Osteocyte (in vitro differentiated cells): Measurements from ENCODE around the gene RUFY1. TPM values are rescaled to one million over a fixed set of nuclear protein-coding genes. Genes with fewer than 3 reads are reported as not detected.
A peak's percentile ranks its signal among the peaks of the same experiment; 100 is the strongest.
"Not testable (repeated sequence)": the region's sequence is repeated elsewhere in the genome, so short reads cannot be mapped to it uniquely, and the experiment has no call there.

Experiments
- DNase-seq: peaks from one replicate; pipeline ENCODE4 v3.0.0; 2021; ENCODE audit warnings: mixed read lengths; ENCODE audit not compliant: unreplicated experiment; ENCODE audit errors: extremely low spot score
- H3K27ac Mint-ChIP-seq: one replicate; pipeline ENCODE4 v1.8.0; 2021; ENCODE audit warnings: mild to moderate bottlenecking, mixed read lengths; ENCODE audit not compliant: unreplicated experiment
- H3K27me3 Mint-ChIP-seq: one replicate; pipeline ENCODE4 v1.8.0; 2021; ENCODE audit warnings: mixed read lengths; ENCODE audit not compliant: unreplicated experiment
- H3K36me3 Mint-ChIP-seq: one replicate; pipeline ENCODE4 v1.8.0; 2021; ENCODE audit warnings: mixed read lengths; ENCODE audit not compliant: unreplicated experiment
- H3K4me1 Mint-ChIP-seq: one replicate; pipeline ENCODE4 v1.8.0; 2021; ENCODE audit warnings: mixed read lengths; ENCODE audit not compliant: unreplicated experiment
- H3K4me3 Mint-ChIP-seq: one replicate; pipeline ENCODE4 v1.8.0; 2021; ENCODE audit warnings: mild to moderate bottlenecking, moderate library complexity, mixed read lengths; ENCODE audit not compliant: unreplicated experiment
- H3K9me3 Mint-ChIP-seq: one replicate; pipeline ENCODE4 v1.8.0; 2021; ENCODE audit warnings: mixed read lengths; ENCODE audit not compliant: unreplicated experiment
- CTCF ChIP-seq: fragments of 200-600 bp; sonication (generic); IDR thresholded peaks from 2 replicates; pipeline ENCODE4 v1.5.0; 2021; ENCODE audit warnings: antibody characterized with exemption, mild to moderate bottlenecking, moderate library complexity
- total RNA-seq: library from RNA; stranded (reverse); gene quantifications from 2 replicates; pipeline ENCODE4 v1.2.1, GENCODE V29; 2021

Gene RUFY1
- total RNA-seq, 1 donor from 2014 or later, result 46.5 TPM

- not testable (repeated sequence) for H3K27me3 Mint-ChIP-seq, H3K9me3 Mint-ChIP-seq, H3K4me3 Mint-ChIP-seq, H3K27ac Mint-ChIP-seq, H3K36me3 Mint-ChIP-seq, H3K4me1 Mint-ChIP-seq, DNase-seq
- TF ChIP-seq CTCF, result peak; percentile 6
These were observed 84.2 kb downstream of the RUFY1 start for GRCh38 chr5:179634370-179635172.

- H3K4me1 Mint-ChIP-seq, H3K27me3 Mint-ChIP-seq, H3K9me3 Mint-ChIP-seq, H3K36me3 Mint-ChIP-seq, H3K4me3 Mint-ChIP-seq, H3K27ac Mint-ChIP-seq, DNase-seq: not testable (repeated sequence)
These were observed 88.9 kb downstream of the RUFY1 start for GRCh38 chr5:179639296-179639695.

GRCh38 chr5:179641745-179642144 is 91.4 kb downstream of the RUFY1 start:
- not testable (repeated sequence) for H3K27ac Mint-ChIP-seq, H3K9me3 Mint-ChIP-seq, H3K4me1 Mint-ChIP-seq, H3K36me3 Mint-ChIP-seq, H3K27me3 Mint-ChIP-seq, DNase-seq, H3K4me3 Mint-ChIP-seq

GRCh38 chr5:179642626-179643025 is 92.3 kb downstream of the RUFY1 start:
- H3K4me1 Mint-ChIP-seq, H3K4me3 Mint-ChIP-seq, H3K9me3 Mint-ChIP-seq, H3K27ac Mint-ChIP-seq, H3K36me3 Mint-ChIP-seq, H3K27me3 Mint-ChIP-seq, DNase-seq: not testable (repeated sequence)

GRCh38 chr5:179643141-179643920 is 93.0 kb downstream of the RUFY1 start:
- H3K27ac Mint-ChIP-seq, H3K4me1 Mint-ChIP-seq: not testable (repeated sequence)

GRCh38 chr5:179644766-179645165 is 94.4 kb downstream of the RUFY1 start:
- not testable (repeated sequence) for H3K4me3 Mint-ChIP-seq, H3K27me3 Mint-ChIP-seq, DNase-seq, H3K9me3 Mint-ChIP-seq, H3K4me1 Mint-ChIP-seq, H3K27ac Mint-ChIP-seq, H3K36me3 Mint-ChIP-seq

More at GRCh38 chr5:179643141-179643920, 93.0 kb downstream of the RUFY1 start:
- H3K36me3 Mint-ChIP-seq, H3K9me3 Mint-ChIP-seq, H3K27me3 Mint-ChIP-seq, DNase-seq, H3K4me3 Mint-ChIP-seq: not testable (repeated sequence)

GRCh38 chr5:179648410-179648809 is 98.1 kb downstream of the RUFY1 start:
- H3K4me3 Mint-ChIP-seq, result no peak overlapping the region

GRCh38 chr5:179649166-179649703 is 98.9 kb downstream of the RUFY1 start:
- not testable (repeated sequence) for H3K9me3 Mint-ChIP-seq, H3K27me3 Mint-ChIP-seq, H3K36me3 Mint-ChIP-seq, DNase-seq, H3K4me3 Mint-ChIP-seq, H3K27ac Mint-ChIP-seq, H3K4me1 Mint-ChIP-seq

More at GRCh38 chr5:179648410-179648809, 98.1 kb downstream of the RUFY1 start:
- Mint-ChIP-seq H3K27me3 (peaks cover 2% of the 10 kb centered on the region), H3K36me3 (no peaks in the 10 kb centered on the region), H3K9me3 (no peaks in the 10 kb centered on the region), H3K27ac (no peak overlapping the region), H3K4me1 (peaks cover 3% of the 10 kb centered on the region)
- no peak for DNase-seq
- TF ChIP-seq CTCF, result no peak

GRCh38 chr5:179650245-179650644 is 99.9 kb downstream of the RUFY1 start:
- DNase-seq, H3K27me3 Mint-ChIP-seq, H3K27ac Mint-ChIP-seq, H3K4me3 Mint-ChIP-seq, H3K9me3 Mint-ChIP-seq, H3K36me3 Mint-ChIP-seq, H3K4me1 Mint-ChIP-seq: not testable (repeated sequence)

GRCh38 chr5:179653135-179653534 is 102.8 kb downstream of the RUFY1 start:
- not testable (repeated sequence) for H3K27ac Mint-ChIP-seq, H3K4me1 Mint-ChIP-seq, DNase-seq, H3K36me3 Mint-ChIP-seq, H3K4me3 Mint-ChIP-seq, H3K27me3 Mint-ChIP-seq, H3K9me3 Mint-ChIP-seq
